HuH-7 (cell line): ENCODE results near the gene SLC38A10.

Source experiments
- DNase-seq: peaks from one replicate; pipeline ENCODE4 v3.0.0; 2011; ENCODE audit warnings: low spot score

SLC38A10 gene

GRCh38 chr17:81207610-81208581 is 87.2 kb downstream of the SLC38A10 start:
- no peak for DNase-seq

- DNase-seq = no peak
Measured at GRCh38 chr17:81206657-81207056, 88.5 kb downstream of the SLC38A10 start.

DNA sequence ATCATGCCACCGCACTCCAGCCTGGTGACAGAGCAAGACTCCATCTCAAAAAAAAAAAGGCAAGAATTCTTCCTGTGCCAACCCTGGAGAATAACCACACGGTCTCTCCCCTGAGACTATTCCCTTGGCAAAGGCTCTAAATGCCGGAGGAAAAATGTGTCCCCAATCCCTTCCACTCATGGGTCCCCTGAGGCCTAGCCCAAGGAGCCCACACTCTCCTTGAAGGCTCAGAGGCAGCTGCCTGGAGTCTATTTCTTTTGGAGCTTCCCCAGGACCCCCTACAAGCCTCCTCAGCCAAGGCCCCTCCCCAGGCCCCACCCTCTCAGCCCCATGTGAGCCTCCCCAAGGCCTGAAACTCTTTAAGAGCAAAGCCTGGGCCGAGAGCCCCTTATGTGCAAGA is 88.9 kb downstream of the SLC38A10 start:
- DNase-seq = no peak

GRCh38 chr17:81204578-81204977 is 90.5 kb downstream of the SLC38A10 start:
- no peak for DNase-seq

DNA sequence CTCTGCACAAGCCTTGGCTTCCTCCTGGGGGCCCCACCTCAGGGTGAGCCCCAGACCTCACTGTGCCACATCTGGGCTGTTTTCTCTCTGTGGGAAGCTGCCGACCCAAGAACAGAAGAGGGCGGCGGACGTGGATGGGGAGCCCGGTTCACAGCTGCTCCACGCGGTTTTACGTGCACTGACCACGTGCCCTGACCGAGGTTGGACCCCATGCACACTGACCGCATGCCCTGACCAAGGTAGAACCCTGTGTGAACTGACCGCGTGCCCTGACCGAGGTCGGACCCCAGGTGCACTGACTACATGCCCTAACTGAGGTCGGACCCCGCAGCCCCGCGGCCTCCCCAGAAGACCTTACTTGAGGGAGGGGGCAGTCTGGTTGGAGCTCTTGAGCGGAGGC is 92.0 kb downstream of the SLC38A10 start:
- DNase-seq = no peak

DNA sequence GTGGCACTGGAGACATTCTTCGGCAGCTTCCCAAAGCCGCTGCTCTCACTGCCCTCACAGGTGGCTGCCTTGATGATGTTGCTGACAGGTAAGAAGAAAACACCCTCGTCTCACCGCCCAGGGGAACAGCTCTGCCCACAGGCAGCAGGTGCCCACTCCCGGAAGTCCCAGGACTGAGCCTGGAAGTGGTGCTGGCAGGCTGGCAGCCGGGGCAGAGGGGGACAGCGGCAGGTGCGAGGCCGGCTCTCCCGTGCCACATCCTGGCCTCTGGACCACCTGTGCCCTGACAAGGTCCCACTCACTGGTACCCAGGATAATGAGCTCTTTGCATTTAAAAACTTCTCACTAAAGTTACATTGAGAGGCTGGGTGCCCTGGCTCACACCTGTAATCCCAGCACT is 92.8 kb downstream of the SLC38A10 start:
- DNase-seq = no peak

DNA sequence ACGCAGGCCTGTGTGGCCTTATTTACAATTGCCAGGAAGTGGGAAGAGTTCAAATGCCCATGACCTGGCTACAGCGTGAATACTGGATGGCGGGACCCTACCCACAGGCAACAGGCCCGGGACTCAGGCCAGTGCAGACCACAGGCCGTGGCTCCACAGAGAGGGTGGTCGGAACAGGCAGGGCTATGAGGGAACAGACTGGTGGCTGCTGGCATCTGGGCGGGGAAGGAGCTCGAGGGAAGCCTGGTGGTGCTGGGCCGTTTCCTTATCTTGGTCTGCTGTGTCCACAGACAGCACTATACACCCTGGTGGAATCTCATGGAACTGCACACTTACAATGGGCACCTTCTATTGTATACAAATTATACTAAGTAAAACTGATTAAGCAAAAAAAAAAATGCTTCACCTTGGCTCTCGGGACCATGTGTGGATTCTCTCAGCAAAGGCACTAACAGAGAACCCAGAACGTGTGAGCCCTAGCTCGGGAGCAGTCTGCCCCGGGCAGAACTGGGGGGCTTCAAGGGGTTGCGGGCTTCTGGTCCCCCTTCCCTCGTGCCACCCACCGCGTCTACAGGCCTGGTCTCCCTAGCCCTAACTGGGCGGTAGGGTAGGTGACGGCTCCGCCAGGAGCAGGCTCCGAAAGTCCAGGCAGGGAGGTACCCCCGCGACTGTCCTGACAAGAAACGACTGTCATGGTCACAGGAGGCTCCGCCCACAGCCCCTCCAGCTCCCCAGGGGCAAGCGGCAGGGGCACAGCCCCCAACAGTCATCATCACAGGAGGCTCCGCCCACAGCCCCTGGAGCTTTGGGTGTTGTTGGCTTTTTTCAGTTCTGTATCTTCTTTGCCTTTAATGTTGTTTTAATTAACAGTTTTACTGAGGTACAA is 94.2 kb downstream of the SLC38A10 start:
- DNase-seq = peak; percentile 96

- no peak for DNase-seq
Measured at GRCh38 chr17:81200201-81200600, 94.9 kb downstream of the SLC38A10 start.

DNA sequence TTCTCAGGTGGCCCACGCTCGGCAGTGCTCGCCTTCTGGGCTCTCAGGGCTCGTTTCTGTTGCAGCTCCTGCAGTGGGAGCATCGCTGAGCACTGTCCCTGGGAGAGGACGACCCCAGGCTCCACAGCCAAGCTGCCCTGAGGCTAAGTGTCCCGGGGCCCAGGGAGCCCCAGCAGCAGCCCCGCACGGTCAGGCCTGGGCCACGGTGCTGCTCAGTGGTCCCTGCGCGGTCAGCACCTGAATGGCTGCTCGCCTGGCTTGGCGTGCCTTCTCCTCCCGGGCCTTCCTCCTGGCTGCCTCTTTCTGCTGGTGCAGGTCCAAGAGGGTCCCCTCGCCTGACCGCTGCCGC is 95.7 kb downstream of the SLC38A10 start:
- DNase-seq = no peak

DNA sequence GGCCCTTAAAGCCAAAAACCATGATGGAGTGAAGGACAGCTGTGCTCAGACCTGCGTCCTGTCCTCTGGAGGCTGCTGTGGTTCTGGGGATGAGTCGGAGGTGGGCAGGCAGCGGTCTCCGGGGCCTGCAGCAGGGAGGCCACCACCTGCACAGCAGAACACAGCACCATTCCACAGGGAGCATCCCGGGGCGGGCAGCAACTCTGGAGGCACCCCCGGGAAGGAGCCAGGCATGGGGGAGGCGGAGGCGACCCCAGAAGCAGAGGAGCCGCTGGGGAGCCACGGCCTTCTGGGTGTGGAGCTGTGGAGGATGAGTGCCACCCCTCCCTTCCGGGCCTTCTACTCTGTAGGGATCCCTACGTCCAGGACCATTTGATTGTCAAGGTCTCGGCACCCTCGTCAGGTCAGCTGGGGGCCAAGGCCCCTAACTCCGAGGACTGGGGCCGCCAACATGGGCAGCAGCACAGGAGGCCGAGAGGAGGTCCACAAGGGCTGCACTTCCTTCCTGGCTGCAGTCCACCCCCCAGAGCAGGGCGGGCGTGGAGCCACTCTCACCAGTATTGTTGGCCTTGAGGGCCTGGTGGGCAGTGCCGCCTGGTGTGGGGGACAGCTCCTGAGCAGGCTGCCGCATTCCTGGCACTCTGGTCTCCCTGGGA is 96.2 kb downstream of the SLC38A10 start:
- no peak for DNase-seq

- no peak for DNase-seq
Measured at GRCh38 chr17:81197831-81198490, 97.1 kb downstream of the SLC38A10 start.

DNA sequence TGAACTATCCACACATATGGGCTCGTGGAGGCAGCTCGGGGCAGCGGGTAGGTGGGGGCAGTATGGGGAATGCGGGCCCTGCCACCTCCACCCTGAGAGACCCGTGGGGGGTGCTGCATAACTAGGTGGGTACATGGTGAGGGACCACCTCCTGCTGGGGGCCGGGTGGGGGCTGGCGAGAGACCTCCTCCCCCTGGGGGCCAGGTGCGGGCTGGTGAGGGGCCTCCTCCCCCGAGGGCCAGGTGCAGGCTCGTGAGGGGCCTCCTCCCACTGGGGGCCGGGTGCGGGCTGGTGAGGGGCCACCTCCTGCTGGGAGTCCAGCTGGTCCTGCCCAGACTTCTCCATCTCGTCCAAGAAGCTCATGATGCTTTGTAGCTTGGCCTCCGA is 97.7 kb downstream of the SLC38A10 start:
- DNase-seq = no peak

DNA sequence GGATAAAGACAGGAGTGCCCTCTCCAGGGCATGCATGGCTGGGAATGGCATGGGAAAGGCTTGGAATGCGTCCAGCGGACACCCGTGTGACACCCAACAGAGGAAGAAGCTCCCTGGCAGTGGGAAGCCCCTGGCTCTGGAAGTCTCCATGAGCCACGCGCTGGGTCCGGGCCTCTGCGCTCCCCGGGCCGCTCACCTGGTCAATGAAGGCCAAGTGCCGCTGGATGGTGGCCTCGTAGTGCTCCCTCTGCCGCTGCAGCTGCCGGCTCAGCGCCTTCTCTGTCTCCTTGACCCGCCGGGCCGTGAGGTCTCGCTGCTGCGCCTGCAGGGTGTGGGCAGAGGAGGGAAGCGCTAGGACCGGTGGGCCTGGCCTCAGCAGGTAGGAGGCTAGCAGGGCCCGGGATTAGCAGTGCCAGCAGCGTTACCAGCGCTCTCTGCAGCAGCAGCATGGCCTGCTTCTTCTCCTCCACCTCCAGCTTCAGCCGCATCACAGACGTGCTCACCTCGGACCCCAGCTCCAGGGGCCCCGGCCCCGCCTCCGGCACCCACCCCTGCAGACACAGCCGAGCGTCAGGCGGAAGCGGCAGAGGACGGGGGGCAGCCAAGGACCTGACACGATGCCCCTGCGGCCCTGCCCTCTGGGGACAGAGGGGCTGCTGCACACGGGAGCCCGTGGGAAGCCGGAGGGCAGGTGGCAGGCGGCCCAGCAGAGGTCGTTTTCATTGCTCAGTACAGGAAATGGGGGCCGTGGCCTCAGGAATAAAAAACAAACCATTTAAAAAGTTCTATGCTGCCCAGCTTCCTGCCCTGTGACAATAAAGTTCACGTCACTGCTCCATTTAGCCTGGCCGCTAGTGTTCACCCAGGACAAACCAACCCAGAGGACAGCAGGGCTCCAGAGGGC is 98.3 kb downstream of the SLC38A10 start:
- DNase-seq = no peak

GRCh38 chr17:81195941-81196495 is 99.1 kb downstream of the SLC38A10 start:
- no peak for DNase-seq
